Stimulated activated CD4-positive, alpha-beta T cell treated with anti-CD3 and anti-CD28 coated beads, TNF-alpha, amount 100 ng/mL, for 4 hours (primary cell): Measurements from ENCODE around the gene ZNF620.
"Not testable (repeated sequence)": the region's sequence is repeated elsewhere in the genome, so short reads cannot be mapped to it uniquely, and the experiment has no call there.

Source experiments
- DNase-seq, 3 experiments: peaks; one replicate each; pipeline ENCODE4 v3.0.0-alpha.2; 2020; ENCODE audit warnings: low read depth in 3 of 3

ZNF620 gene

GRCh38 chr3:40505599-40506462, at the start of gene ZNF620:
Gene ZNF620 (plus strand): TSS chr3:40506039. CDS start chr3:40506353, 314 bp downstream.
- DNase-seq, result peak; percentile 20 to 31 (median 22)

GRCh38 chr3:40456279-40456939, 49.4 kb upstream of the ZNF620 start:
- DNase-seq, result no peak

- peak; percentile 86 to 93 (median 91) for DNase-seq
These were observed 48.7 kb upstream of the ZNF620 start, which contains the start of gene RPL14 for GRCh38 chr3:40456940-40457823. Gene RPL14 (plus strand): TSS chr3:40457339. CDS start chr3:40457472, 133 bp downstream.

- no peak for DNase-seq
These were observed 47.4 kb upstream of the ZNF620 start for GRCh38 chr3:40458473-40458872.

GRCh38 chr3:40460481-40460880, 45.4 kb upstream of the ZNF620 start:
- DNase-seq, result not testable (repeated sequence)

GRCh38 chr3:40461161-40461560, 44.7 kb upstream of the ZNF620 start:
- DNase-seq, result no peak

GRCh38 chr3:40462838-40463237, 43.0 kb upstream of the ZNF620 start:
- not testable (repeated sequence) for DNase-seq

GRCh38 chr3:40463579-40463978, 42.3 kb upstream of the ZNF620 start:
- DNase-seq, result no peak

- no peak for DNase-seq
These were observed 41.3 kb upstream of the ZNF620 start for GRCh38 chr3:40464339-40465110.

- no peak for DNase-seq
These were observed 40.8 kb upstream of the ZNF620 start for GRCh38 chr3:40465111-40465407.

- no peak for DNase-seq
These were observed 40.4 kb upstream of the ZNF620 start for GRCh38 chr3:40465456-40465855.

GRCh38 chr3:40468018-40468417, 37.8 kb upstream of the ZNF620 start:
- no peak for DNase-seq

GRCh38 chr3:40470701-40471100, 35.1 kb upstream of the ZNF620 start:
- DNase-seq, result no peak

GRCh38 chr3:40476478-40477470, 29.1 kb upstream of the ZNF620 start, which contains the start of gene ZNF619:
Gene ZNF619 (plus strand): TSS chr3:40477122. CDS start chr3:40477980, 858 bp downstream.
- DNase-seq, result peak in 2 of 3 experiments; percentile 21 to 36

- no peak for DNase-seq
These were observed 28.2 kb upstream of the ZNF620 start for GRCh38 chr3:40477666-40478065.

- no peak for DNase-seq
These were observed 18.7 kb upstream of the ZNF620 start for GRCh38 chr3:40487172-40487571.

- DNase-seq, result no peak
These were observed 14.9 kb upstream of the ZNF620 start for GRCh38 chr3:40490916-40491315.

- DNase-seq, result no peak
These were observed 11.1 kb upstream of the ZNF620 start for GRCh38 chr3:40494698-40495097.

GRCh38 chr3:40497288-40497687, 8.6 kb upstream of the ZNF620 start:
- DNase-seq, result no peak

GRCh38 chr3:40499952-40500351, 5.9 kb upstream of the ZNF620 start:
- no peak for DNase-seq
